Measurements from ENCODE around the gene GPC2.

Gene GPC2

DNA sequence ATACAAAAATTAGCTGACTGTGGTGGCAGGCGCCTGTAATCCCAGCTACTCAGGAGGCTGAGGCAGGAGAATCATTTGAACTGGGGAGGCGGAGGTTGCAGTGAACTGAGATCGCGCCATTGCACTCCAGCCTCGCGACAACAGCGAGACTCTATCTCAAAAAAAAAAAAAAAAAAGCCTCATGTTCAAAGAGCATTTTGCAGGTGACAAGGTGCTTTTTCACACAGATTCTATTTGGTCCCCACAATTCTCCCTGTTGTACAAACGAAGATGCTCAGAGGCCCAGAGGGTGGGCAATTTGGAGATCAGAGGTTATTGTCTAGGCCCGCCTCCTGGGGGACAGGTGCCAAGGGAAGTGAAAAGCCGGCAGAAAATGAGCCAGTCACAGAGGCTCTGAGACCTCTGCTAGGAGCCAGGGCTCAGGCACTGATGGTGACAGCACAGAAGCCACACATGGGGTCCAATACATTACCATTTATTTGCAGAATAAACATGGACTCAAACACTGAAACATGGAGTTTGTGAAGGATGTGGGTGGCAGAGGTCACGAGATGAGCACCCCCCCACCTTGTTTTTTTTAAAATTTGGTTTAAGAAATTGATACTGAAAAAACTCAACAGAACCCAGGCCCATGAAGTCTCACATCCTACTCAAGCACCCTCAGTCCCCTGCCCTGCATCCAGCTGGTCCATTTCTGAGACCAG, 7.9 kb downstream of the GPC2 start:
- no peak for DNase-seq (ENCODE audit: low read depth in 2 of 2)

DNA sequence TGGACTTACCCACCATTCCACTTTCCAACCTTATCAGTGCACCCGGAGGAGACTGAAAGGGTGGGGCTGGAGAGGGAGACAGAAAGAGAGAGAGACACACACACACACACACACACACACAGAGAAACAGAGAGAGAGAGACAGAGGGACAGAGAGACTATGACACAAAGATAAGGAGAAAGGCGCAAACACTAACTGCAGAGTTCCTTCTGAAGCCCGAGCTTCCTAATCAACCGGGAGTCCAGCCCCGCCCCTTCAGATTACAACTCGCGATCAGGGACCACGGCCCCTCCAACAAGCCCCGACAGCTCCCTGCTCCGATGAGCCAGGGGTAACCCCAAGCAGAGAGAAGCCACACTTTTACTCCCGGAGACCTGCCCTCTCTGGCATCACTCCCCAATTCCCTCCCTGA, 9.3 kb downstream of the GPC2 start:
- no peak for DNase-seq (ENCODE audit: low read depth in 2 of 2)

DNA sequence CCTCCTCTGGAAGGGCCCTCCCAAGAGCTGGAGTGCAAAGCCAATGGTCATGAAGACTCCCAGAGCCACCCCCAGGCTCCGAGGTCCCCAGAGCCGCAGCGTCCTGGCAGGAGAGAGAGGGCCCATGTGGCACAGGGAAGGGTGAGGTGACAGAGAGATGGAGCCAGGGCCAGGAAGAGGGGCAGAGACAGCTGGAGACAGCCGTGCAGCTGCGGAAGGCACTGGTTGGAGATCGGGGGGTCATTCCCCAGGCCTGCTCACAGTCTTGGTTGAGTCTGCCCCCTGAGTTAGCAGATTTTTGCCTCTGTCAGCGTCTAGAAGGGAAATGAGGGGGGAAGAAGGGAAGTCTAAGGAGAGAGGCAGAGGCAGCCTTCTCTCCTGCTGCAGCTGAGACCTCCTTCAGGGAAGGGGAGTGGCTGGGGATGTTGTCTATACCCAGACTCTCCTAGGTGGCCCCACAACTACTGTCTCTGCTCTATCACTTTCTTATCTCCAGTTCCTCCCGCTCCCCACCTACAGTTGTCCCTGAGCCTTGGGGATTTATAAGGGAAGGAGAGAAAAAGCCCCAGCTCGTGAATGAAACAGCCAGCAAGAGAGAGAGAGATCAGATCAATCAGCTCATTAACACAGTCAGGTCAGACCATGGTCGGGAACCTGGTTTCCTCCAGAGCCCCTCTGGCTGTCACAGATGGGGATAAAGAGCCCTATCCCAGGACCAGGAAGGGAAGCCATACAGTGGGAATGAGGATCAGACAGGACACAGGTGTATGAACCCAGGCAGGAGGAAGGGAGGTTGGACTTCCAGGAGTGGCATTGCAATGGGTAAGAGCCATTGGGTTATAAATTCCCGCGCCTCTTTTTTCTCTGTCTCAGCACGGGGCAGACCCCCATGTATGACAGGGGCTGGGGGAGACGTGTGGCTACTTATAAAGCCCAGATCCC, 9.9 kb downstream of the GPC2 start:
- DNase-seq (ENCODE audit: low read depth in 2 of 2): no peak

DNA sequence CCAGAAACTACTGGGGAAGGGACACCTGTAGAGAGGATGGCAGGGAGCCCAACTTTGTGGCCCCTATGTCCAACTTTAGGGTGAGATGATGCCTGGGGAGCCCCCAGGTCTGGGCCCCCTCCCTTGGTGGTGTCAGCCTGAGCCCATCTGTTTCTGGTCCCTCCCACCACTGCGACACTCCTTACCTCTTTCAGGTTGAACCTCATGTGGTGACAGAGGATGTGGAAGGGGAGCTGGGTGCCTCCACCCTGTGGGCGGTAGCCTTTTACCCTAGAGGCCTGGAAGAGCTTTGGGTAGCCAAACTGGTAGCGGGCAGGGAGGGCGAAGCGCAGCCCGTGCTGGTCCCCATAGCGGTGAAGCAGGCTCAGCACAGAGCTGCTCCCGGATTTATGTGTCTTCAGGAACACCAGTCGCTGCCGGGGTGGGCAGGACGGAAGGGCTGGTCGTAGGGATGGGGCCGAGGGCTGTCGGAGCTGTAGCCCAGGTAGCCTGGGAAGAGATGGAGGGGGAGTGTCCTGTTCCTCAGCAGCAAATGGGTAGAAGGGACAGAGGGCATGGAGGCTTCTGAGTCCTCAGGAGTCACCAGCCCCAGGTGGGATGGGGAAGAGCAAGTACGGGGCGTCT, 10.8 kb downstream of the GPC2 start:
- no peak for DNase-seq (ENCODE audit: low read depth in 2 of 2)

DNA sequence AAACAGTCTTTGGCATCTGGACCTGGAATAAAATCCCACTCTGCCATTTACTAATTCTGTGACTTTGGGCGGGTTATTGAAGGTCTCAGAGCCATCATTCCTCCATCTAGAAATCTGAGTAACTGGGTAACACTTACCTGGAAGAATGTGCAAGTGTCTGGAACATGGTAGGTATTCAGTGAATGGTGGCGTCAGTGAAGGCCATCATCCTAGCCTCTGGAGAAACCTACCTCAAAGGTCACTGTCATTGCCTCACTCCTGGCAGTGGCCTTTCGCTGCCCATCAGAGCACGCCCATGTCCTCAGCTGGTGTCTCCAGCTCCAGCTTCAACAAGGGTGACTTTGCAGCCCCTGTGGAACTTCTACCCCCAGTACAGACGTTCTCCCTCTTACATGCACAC, 13.3 kb downstream of the GPC2 start:
- DNase-seq (ENCODE audit: low read depth in 2 of 2): no peak

DNA sequence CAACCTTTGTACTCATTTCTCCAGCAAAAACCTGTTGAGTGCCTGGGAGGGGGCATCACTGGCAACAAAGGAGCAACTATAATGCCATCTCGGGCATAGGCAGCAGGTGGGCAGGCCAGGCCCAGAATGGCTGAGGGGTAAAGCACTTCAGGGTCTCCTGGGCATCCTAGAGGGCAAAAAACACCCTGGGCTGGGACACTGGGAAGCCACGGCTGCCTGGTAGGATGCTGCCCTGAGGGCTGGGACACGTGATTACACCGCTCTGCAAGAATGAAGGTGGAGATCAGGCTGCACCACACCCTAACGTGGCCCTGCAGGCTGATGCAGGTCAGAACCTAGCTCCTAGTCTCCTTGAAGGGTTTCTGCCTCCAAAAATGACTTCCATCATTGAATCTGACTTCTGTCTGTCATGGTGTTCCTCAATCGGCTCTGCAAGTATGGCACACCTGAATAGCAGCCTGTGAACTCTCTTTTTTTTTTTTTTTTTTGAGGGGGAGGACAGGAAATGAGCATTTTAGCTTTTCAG, 14.1 kb downstream of the GPC2 start:
- no peak for DNase-seq (ENCODE audit: low read depth in 2 of 2)

DNA sequence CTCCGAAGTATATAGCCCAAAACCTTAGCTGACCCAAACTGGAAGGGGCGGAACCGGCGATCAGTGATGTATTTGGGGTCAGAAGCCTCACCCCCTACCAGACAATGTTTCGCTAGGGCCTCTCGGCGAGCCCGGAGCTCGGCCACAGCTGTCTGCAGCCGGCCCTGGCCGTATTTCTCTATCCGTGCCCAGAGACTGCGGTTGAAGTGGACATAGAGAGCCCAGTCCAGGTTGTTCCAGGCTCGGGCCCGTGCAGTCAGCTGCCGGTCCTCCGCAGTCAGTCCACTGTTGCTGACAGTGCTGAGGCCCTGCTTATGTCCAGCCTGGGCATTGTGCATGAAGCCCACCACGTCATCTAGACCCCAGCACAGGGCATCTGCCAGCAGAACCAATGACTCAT, 17.1 kb downstream of the GPC2 start:
- DNase-seq (ENCODE audit: low read depth in 2 of 2): no peak

DNA sequence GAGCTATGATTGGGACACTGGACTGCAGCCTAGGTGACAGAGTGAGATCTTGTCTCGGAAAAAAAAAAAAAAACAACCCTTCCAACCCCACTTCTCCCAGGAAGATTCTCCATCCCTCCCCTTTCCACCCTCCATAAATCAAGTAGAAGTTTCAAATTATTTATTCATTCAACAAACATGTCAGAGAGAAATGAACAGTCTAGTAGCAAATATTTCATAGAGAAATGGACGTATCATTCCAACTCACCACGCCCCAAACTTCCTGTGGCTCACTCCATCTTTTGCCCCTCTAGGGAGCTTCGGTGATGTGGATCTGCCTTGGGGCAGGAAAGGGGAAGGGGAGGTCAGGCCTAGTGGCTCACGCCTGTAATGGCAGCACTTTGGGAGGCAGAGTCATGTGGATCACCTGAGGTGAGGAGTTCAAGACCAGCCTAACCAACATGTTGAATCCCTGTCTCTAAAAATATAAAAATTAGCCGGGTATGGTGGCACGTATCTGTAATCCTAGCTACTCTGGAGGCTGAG, 18.0 kb downstream of the GPC2 start:
- no peak for DNase-seq (ENCODE audit: low read depth in 2 of 2)

DNA sequence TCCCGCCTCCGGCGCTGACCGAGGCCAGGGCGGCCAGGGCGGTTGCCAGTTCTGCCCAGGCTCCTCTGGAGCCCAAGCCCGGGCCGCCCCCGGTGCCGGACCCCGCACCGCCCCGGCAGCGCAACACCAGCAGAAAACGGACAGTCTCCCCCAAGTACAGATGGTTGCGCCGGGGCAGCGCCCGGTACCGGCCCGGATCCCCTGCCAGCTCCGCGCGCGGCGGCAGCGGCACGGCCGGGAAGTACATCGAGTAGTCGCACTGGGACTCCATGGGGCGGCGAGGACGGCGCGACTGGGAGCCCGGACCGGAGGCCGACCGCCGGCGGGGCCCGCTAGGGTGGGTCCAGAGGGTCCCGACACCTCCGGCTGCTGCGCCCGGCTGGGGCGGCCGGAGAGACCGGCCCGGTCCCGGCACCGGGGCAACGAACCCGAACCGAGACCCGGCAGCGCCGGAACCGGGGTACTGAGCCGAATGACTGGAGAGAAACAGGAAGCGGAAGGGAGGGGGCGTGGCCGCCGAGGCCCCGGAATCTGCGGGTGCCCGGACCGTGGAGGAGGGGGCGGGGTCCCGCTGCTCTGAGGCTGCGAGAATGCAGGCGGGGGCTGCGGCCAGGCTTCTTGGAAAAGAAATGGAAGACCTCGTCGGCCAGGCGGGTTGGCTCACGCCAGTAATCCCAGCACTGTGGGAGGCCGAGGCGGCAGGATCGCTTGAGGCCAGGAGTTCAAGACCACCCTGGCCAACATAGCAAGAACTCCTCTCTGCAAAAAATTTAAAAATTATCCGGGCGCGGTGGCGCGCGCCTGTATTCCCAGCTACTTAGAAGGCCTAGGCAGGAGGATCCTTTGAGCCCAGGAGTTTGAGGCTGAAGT, 18.7 kb downstream of the GPC2 start, which contains the start of gene TRAPPC14:
Gene TRAPPC14, minus strand, starts transcription at position 495 of the 870 bp plus-strand sequence. Its CDS starts 224 bp downstream, at position 271.
- DNase-seq (ENCODE audit: low read depth in 2 of 2): peak; percentile 80 to 84

DNA sequence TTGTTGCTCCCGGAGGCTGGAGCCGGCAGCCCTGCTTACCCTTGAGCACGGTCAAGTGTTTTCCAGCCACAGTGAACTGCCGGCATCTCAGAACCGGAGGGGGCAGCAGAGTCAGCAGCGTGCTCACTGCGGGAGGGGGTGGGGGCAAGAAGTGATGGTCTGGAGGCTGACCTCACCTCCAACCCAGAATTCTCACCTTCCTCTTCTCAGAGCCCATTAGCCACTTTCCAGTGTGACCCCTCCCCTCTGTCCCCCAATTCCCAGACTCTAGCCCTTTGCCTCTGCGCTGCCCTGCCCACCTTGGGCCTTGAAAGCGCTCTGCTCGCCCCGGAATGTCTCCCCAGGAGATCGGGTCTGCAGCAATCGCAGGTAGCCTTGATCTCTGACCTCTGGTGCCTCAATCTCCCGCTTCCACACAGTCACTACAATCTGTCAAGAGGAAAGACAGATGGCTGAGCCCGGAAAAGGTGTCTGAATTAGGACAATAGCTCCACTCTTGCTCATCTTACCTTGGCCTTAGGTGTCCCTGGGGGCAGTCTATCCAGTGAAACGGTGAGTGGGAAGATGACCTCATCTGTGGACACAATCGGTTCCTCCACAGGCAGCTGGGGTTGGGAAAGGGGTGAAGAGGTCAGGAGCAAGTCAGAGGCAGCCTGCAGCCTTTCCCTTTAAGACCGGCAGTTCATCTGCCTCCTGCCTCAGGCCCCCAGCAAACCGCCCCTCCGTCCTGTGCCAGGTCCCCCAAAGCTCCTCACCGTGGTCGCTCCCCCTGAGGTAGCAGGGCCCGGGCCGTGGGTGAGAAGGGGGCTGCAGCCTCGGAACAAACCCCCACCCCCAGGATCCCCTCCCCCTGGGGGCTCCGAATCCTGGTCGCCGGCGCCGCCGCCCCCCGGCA, 19.6 kb downstream of the GPC2 start:
- no peak for DNase-seq (ENCODE audit: low read depth in 2 of 2)

DNA sequence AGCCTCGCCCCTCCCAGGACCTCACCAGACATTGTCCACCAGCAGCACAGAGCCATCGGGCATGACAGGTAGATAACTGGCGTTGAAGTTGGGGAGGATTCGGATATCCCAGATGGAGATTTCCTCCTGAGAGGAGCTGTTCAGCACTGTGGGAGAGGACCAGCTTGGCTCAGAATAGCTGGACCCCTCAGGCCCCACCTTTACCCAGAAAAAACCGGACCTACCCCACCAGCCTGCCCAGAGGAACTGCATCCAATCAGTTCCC, 20.2 kb downstream of the GPC2 start:
- no peak for DNase-seq (ENCODE audit: low read depth in 2 of 2)

DNA sequence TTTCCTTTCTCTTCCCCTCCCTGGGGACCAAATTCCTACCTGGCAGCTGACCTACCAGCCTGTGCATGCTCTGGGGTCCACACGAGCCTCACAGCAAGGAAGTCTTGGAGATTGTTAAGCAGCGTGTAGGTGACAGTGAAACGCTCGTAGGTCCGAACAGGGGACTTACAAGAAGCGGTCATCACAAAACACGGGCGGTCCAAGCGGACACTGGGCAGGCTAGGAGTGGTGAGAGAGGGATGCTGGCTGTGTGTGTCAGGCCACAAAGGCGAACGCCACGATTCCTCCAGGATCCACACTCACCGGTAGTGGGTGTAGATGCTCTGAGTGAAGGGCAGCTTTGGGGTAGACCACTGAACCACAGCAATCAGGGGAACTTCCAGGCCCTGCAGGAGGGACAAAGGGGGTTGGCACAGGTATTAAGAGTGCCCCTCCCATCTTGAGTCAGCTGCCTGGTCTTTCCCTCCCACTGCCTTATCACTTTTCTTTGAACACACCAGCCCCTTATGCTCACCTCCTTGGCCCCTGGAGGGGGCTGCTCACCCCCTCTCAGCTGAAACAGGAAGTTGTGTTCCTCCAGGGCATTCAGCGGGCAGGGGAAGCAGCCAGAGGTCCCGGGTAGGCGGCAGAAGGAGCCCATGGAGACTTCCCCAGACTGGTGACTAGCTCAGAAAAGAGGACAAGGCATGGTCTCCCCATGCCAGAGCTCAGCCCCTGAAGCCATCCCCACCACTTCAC, 20.7 kb downstream of the GPC2 start:
- no peak for DNase-seq (ENCODE audit: low read depth in 2 of 2)

DNA sequence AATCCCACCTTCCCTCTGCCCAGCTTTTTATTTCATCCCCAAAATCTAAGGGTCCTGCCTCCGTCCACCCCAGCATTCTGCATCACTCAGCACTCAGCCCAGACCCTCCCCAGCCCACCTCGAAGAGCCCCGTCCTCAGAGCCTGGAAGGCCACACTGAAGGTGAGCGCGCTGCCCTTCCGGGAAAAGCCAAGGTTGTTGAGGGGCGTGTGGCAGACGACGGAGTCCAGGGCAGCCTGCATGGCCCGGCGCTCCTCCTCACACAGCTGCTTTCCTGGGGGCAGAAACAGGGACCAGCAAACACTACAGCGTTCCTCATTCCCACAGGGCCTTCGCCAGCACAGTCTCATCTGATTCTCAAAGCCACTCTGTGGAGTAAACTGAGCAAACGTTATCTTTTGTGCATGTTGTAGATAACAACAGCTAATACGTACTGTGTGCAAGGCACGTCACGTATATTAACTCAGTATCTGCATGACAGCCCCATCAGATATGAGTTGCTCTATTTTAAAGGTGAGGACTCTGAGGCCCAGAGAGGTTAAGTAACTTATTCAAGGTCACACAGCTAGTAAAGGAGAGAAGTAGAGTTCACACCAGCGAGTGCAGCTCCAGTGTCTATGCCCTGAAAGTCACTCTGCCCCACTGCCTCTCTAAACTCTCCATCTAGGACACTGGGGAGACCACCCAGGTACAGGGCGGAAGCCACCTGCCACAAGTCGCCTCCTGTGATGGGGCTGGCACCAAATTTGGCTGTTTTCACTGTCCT, 21.4 kb downstream of the GPC2 start:
- no peak for DNase-seq (ENCODE audit: low read depth in 2 of 2)

DNA sequence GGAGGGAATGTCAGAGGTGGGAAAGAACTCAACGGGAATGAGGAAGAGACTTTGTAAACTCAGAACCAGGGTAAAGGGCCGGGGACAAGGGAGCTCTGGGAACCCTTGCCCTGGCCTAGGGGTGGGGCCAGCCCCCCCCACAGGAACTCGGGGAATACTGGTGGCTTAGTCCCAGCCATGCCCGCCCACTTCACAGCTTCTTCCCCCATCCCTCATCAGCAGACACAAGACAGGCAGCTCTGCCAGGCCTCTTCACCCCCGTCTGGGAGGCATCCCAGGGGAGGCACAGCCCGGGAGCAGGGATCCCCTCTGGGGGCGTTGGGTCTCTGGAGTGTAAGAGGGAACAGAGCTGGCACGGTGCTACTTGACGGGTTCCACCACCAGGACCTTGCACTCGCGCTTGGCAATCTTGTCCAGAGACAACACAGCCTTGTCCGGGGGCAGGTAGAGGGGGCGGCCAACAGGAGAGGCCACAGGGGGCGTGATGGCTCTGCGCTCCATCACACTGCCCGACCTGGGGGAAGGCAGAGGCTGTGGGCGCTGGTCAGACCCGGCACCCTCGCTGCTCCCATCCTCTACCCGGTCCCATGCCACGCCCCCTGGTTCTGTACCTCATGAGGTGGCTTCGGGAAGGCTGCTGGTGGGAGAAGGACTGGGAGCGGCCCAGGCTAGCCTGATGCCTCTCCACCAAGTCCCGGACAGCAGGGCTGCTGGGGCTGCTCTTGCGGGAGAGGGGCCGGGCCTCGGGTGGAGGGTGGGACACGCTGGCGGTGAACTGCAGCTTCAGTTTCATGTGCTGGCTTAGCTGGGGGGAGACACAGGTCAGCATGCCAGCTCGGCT, 22.3 kb downstream of the GPC2 start:
- no peak for DNase-seq (ENCODE audit: low read depth in 2 of 2)

DNA sequence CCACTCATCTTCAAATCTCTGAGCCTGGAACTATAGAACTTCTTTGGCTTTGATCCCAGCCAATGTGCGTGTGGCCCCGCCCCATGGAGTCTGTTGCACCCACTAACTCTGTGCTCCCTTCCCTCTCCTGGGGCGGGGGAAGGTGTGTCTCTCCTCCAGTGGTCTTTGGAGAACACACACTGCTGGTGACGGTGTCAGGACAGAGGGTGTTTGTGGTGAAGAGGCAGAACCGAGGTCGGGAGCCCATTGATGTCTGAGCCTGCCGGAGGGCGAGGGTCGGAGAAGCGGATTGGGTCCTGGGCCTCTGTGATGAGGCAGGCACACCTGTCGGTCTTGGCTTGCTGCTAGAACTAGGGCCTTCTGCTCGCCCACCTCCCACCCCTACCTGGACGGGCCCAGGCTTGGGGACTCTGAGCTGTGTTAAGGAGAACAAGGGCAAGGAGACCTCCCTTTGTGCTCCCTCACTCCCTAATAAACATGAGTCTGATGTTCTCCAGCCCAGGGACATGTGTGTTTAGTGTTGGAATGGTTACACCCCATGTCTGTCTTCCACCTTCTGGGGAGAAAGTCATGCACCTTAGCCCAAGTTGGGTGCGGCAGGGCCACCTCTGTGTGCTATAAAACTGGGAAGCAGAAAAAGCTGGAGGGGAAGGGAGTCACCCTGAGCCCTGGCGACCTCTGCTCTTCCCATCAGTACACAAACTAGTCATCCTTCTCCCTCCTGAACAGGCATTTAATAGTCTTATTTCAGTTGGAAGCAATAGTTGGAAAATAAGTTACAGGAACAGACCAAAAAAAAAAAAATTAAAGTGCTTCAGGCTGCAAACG, 23.3 kb downstream of the GPC2 start:
- no peak for DNase-seq (ENCODE audit: low read depth in 2 of 2)

DNA sequence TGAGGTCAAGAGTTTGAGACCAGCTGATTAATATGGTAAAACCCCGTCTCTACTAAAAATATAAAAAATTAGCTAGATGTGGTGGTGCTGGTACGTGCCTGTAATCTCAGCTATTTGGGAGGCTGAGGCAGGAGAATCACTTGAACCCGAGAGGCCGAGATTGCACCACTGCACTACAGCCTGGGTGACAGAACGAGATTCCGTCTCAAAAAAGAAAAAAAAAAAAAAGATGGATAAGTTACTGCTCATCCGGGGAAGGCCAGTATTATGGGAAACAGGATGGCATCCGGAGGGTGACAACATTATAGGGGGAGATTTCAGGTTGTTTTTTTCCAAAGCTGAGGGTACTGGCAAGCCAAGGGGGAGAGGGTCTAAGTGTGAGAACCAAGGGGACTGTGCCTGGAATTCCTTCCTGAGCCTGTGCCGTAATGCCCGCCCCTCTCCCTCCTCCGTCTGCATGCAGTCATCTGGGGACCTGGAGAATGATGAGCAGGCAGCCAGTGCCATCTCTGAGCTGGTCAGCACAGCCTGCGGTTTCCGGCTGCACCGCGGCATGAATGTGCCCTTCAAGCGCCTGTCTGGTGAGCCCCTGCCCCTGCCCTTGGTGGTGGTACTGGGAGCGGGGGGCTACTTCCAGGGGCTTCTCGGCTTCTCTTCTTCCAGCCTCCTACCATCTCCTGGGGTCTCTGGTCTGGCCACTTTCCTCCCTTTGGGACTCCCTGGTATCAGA, 24.1 kb downstream of the GPC2 start:
- DNase-seq (ENCODE audit: low read depth in 2 of 2): no peak

All from activated CD8-positive, alpha-beta memory T cell treated with anti-CD3 and anti-CD28 coated beads for 4 hours (primary cell).